Esophagus muscularis mucosa (tissue), 4 donors: Measurements from ENCODE around the gene ZPR1. TPM values are rescaled to one million over a fixed set of nuclear protein-coding genes. Genes with fewer than 3 reads are reported as not detected.

Experiments used
- DNase-seq: peaks from one replicate; pipeline ENCODE4 v3.0.0-alpha.2; 2017; ENCODE audit errors: extremely low spot score
- H3K27ac ChIP-seq, 4 donors: fragments of 200-600 bp; sonication (generic); replicated peaks in 1 of 4; 1 replicate in 3 of 4; 2 replicates in 1 of 4; pipeline ENCODE4 v1.5.1; 2016 to 2019; ENCODE audit warnings: mild to moderate bottlenecking in 1 of 4
- H3K27me3 ChIP-seq, 4 donors: fragments of 200-600 bp; sonication (generic); one replicate each; pipeline versions ENCODE4 v1.5.1 to v1.6.0; 2016 to 2019
- H3K36me3 ChIP-seq, 4 donors: fragments of 200-600 bp; sonication (generic); one replicate each; pipeline ENCODE4 v1.5.1; 2016 to 2019
- H3K4me1 ChIP-seq, 4 donors: fragments of 200-600 bp; sonication (generic); one replicate each; pipeline ENCODE4 v1.5.1; 2016 to 2019
- H3K4me3 ChIP-seq, 4 donors: fragments of 200-600 bp; sonication (generic); 1 replicate in 2 of 4; 2 replicates in 2 of 4; pipeline ENCODE4 v1.5.1; 2016 to 2019; ENCODE audit warnings: mild to moderate bottlenecking in 4 of 4, moderate library complexity in 1 of 4
- H3K9me3 ChIP-seq, 4 donors: fragments of 200-600 bp; sonication (generic); 1 replicate in 3 of 4; 2 replicates in 1 of 4; pipeline ENCODE4 v1.5.1; 2016 to 2019
- EP300 ChIP-seq: sonication (generic); formaldehyde crosslinking; IDR thresholded peaks from one replicate; pipeline ENCODE4 v1.6.1; 2017; ENCODE audit warnings: antibody characterized with exemption
- POLR2A ChIP-seq: fragments of 450-650 bp; IDR thresholded peaks from one replicate; pipeline ENCODE4 v1.6.1; 2017; ENCODE audit warnings: antibody characterized with exemption, moderate library complexity, mild to moderate bottlenecking, low read depth
- POLR2AphosphoS5 ChIP-seq, 2 donors: sonication (generic); formaldehyde crosslinking; IDR thresholded peaks; one replicate each; pipeline ENCODE4 v1.6.1; 2017; ENCODE audit warnings: antibody characterized with exemption in 2 of 2
- WGBS: methylation state at CpG from one replicate; pipeline ENCODE4 v1.1.5; 2018; 5-methylcytosine and 5-hydroxymethylcytosine counted together
- intact Hi-C: fragments of 100-400 bp; cut with DNase I; formaldehyde crosslinking; loops from one replicate; pipeline ENCODE4 v1.15.1; 2023
- total RNA-seq, 4 donors: library from RNA; depleted of rRNA; stranded (reverse); fragments of >200 nt; gene quantifications; one replicate each; pipeline versions ENCODE4 v1.1.0 to v1.2.1, GENCODE V29; 2016
- TF ChIP-seq, protein P1 (sequence below), 3 experiments: fragments of 200-600 bp in 2 of 3; fragments of 450-650 bp in 1 of 3; sonication (generic) in 2 of 3; IDR thresholded peaks; one replicate each; pipeline ENCODE4 v1.5.1; 2017 to 2019; ENCODE audit warnings: antibody characterized with exemption in 3 of 3, mild to moderate bottlenecking in 2 of 3, moderate library complexity in 1 of 3

ZPR1 gene
- total RNA-seq, 4 donors from 2014 or later: 18.3 to 46.4 (median 34.7) TPM

DNA sequence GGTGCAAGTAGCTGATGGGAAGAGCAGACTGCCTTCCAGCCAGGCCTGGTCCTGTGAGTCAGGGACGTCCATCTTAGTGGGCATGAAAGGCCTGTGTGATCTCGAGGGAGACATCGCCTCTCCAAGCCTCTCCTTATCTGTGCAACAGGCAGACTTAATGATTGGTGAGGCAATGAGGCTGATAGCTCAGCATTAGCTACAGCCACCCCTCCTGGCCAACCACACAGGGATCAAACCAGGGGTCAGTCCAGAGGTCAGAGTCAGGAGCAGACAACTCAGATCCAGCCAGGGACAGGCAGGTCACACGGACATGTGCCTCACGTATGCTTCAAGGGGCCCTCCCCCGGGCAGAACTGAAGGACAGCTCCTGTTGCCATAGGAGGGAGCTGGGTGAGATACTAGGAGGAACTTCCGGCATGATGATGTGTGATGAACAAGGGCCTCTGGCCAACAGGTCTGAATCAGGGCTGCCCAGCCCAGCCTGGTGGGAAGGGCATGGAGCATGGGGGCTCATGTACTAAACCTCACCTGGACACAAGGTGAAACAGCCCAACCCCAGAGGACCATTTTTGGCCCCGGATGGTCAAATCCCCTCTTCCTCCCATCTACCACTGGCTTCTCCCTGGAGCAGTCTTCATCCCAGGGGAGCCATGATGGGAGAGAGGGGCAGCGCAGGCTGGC, 39.1 kb upstream of the ZPR1 start:
- TF ChIP-seq POLR2A (no peak), POLR2AphosphoS5 (IDR thresholded peaks at IDR 0.05) (no peak), EP300 (no peak)
- TF ChIP-seq, protein P1, sequence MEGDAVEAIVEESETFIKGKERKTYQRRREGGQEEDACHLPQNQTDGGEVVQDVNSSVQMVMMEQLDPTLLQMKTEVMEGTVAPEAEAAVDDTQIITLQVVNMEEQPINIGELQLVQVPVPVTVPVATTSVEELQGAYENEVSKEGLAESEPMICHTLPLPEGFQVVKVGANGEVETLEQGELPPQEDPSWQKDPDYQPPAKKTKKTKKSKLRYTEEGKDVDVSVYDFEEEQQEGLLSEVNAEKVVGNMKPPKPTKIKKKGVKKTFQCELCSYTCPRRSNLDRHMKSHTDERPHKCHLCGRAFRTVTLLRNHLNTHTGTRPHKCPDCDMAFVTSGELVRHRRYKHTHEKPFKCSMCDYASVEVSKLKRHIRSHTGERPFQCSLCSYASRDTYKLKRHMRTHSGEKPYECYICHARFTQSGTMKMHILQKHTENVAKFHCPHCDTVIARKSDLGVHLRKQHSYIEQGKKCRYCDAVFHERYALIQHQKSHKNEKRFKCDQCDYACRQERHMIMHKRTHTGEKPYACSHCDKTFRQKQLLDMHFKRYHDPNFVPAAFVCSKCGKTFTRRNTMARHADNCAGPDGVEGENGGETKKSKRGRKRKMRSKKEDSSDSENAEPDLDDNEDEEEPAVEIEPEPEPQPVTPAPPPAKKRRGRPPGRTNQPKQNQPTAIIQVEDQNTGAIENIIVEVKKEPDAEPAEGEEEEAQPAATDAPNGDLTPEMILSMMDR (IDR thresholded peaks at IDR 0.05): no peak
- Histone ChIP-seq H3K9me3 (no peaks in the 10 kb centered on the region), H3K27ac (no peak overlapping the region), H3K4me3 (no peak overlapping the region), H3K4me1 (no peaks in the 10 kb centered on the region), H3K36me3 (no peaks in the 10 kb centered on the region), H3K27me3 (no peaks in the 10 kb centered on the region)
- no peak for DNase-seq
- WGBS: 83% methylated on average over 3 of the region's 9 CpGs
- intact Hi-C loops: no loop called here

DNA sequence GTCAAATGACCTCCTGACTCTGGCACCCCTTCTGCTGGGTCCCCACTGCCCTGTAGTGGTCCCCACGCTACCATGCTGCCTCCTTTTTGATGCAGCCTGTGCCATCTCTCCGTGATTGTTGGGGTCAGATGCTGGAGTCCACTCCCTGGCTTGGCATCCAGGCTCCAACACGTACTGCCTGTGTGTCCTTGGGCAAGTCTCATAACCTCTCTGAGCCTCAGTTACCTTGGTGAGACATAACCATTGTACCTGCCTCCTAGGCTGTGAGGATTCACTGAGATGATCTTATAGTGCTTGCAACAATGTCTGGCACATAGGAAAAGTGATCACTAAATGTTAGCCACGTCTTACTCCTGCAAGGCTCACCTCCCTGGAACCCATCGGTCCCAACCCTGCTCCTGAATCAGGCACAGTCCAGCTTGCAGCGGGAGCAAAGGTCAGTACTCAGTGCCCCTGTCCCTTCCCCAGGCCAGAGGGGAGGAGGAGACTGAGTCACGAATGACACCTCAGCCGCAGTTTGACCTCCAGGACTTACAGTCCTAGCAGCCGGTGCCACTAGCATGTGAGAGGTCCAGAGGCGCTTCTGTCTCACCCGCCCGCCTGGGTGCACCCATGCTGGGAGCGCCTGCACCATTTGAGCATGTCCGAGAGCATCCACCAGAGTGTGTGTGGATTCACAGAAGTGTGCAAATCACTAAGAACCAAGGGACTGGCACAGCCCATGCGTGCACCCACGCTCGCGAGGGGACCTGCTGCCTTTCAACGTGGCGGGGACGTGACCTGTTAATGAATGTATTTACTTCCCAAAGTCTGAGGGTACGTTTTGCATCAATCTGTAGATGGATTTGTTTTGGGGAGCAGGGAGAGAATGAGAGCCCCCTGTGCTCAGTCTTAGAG, 38.3 kb upstream of the ZPR1 start:
- Histone ChIP-seq H3K9me3 (no peaks in the 10 kb centered on the region), H3K36me3 (no peaks in the 10 kb centered on the region), H3K27me3 (no peaks in the 10 kb centered on the region), H3K4me1 (no peaks in the 10 kb centered on the region), H3K4me3 (no peak overlapping the region), H3K27ac (no peak overlapping the region)
- intact Hi-C loops: no loop called here
- TF ChIP-seq, protein P1 (IDR thresholded peaks at IDR 0.05): no peak
- TF ChIP-seq EP300: no peak
- TF ChIP-seq POLR2A: no peak
- TF ChIP-seq POLR2AphosphoS5 (IDR thresholded peaks at IDR 0.05): no peak
- WGBS: 86% methylated on average over 13 of the region's 22 CpGs
- DNase-seq: no peak

DNA sequence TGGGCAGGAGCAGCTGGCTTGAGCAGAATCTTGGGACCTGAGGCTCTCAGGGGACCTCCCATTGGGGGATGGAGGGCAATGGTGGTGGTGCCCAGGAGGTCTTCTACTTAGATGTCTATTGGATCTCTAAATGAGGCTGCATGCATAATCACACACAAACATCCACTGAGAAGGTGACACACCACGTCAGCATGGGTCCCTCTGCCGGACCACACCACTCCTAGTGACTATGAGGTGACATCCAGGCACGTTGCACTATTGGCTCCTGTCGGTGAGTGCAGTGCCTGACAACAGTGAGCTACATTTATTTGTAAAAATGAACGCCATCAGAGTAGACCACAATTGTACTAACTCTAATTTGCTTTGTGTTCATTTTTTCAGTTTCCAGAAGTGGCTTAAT, 37.6 kb upstream of the ZPR1 start:
- DNase-seq: no peak
- no peak overlapping the region for H3K4me3 ChIP-seq
- H3K27me3 ChIP-seq: no peaks in the 10 kb centered on the region
- no peak overlapping the region for H3K27ac ChIP-seq
- H3K36me3 ChIP-seq: no peaks in the 10 kb centered on the region
- no peaks in the 10 kb centered on the region for H3K9me3 ChIP-seq
- TF ChIP-seq EP300: no peak
- TF ChIP-seq POLR2A: no peak
- TF ChIP-seq, protein P1 (IDR thresholded peaks at IDR 0.05): no peak
- TF ChIP-seq POLR2AphosphoS5 (IDR thresholded peaks at IDR 0.05): no peak
- 79% methylated on average over 5 of the region's 5 CpGs for WGBS
- H3K4me1 ChIP-seq: no peaks in the 10 kb centered on the region
- intact Hi-C loops: no loop called here

DNA sequence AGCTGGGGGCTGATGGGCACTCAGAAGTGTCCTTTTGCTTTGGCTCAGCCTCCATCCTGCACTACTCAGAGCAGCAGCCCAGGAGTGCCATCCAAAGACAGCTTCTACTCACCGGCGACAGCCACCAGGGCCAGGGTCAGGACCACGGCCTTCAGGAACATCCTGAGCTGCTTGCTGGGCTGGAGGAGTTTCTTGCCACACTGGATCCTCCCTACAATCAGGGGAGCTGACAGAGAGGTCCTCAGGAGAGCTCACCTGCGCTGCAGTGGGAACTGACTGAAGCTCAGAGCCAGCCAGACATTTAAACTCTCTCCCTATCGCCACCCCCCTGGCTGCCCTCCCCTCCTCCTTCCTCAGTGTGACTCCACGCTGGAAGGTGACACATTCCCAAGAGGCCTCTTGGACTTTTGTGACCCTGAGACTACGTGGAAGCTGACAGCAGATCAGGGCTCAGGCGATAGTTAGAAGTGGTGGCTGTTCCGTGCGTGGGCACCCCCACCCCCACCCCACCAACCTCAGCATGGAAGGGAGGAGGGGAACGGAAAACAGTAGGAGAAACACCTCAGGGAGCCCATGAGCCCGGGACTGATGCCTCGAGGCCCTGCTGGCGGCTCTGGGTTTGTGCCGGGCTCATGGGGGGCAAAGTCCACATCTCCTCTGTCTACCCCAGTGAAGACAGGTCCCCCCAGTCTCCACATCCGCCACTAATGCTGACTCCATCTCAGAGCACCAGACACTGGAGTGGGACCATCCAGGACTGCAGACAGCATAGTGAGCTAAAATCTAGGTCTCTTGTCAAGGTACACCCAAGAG, 35.4 kb upstream of the ZPR1 start, which contains the start of gene APOA4:
TSS of gene APOA4 (minus strand) at position 274 of the 813 bp plus-strand sequence. CDS start at position 161, 113 bp downstream.
- Histone ChIP-seq H3K27me3 (no peaks in the 10 kb centered on the region), H3K36me3 (no peaks in the 10 kb centered on the region), H3K4me3 (no peak within 1 kb of the TSS), H3K27ac (no peak within 1 kb of the TSS), H3K9me3 (no peaks in the 10 kb centered on the region), H3K4me1 (no peaks in the 10 kb centered on the region)
- intact Hi-C loops: no loop called here
- TF ChIP-seq, protein P1 (IDR thresholded peaks at IDR 0.05): no peak
- TF ChIP-seq POLR2A (no peak), EP300 (no peak), POLR2AphosphoS5 (IDR thresholded peaks at IDR 0.05) (no peak)
- no peak for DNase-seq
- 100% methylated on average over 1 of the region's 16 CpGs for WGBS
